Stimulated activated naive CD4-positive, alpha-beta T cell treated with Interleukin-2 at 50 U/mL for 16 hours (primary cell): ENCODE results near the gene RRP36.

Experiments used
- DNase-seq: peaks from one replicate; lab custom pipeline; 2025; lab: John Stamatoyannopoulos, UW

Gene RRP36

GRCh38 chr6:43070028-43070632 lies 48.7 kb downstream of the RRP36 start:
- no peak for DNase-seq

- no peak for DNase-seq
Observed at GRCh38 chr6:43074847-43075669, 53.6 kb downstream of the RRP36 start.

- DNase-seq, result no peak
Observed at GRCh38 chr6:43075670-43076463, 54.4 kb downstream of the RRP36 start, which contains the start of gene PTK7. PTK7 (plus strand) TSS chr6:43076314; CDS start chr6:43076489, 175 bp downstream.

GRCh38 chr6:43076464-43077332 lies 55.3 kb downstream of the RRP36 start:
- DNase-seq, result no peak

- no peak for DNase-seq
Observed at GRCh38 chr6:43077333-43077809, 55.9 kb downstream of the RRP36 start.

- no peak for DNase-seq
Observed at GRCh38 chr6:43077981-43078511, 56.6 kb downstream of the RRP36 start.

GRCh38 chr6:43078691-43079090 lies 57.3 kb downstream of the RRP36 start:
- no peak for DNase-seq
